Bronchial epithelial cell (primary cell): ENCODE results near the gene BRF1. TPM values are rescaled to one million over a fixed set of nuclear protein-coding genes. Genes with fewer than 3 reads are reported as not detected.

ENCODE experiments used
- DNase-seq: peaks from one replicate; pipeline ENCODE4 v3.0.0-alpha.2; 2010; ENCODE audit warnings: low read depth
- FAIRE-seq: peaks from 2 replicates; lab custom pipeline; 2011; peaks lifted over from hg19 to GRCh38; lab: Jason Lieb, UNC
- H3K27me3 ChIP-seq: 2 replicates; pipeline ENCODE4 v1.5.1; 2011; ENCODE audit warnings: low read length; ENCODE audit not compliant: control insufficient read depth, insufficient read depth
- H3K36me3 ChIP-seq: 2 replicates; pipeline ENCODE4 v1.5.1; 2011; ENCODE audit warnings: low read length; ENCODE audit not compliant: control insufficient read depth, insufficient read depth
- H3K4me3 ChIP-seq: 2 replicates; pipeline ENCODE4 v1.5.1; 2011; ENCODE audit warnings: mild to moderate bottlenecking, low read depth, low read length, control low read depth
- CTCF ChIP-seq: IDR thresholded peaks from 2 replicates; pipeline ENCODE4 v1.5.1; 2011; ENCODE audit warnings: mild to moderate bottlenecking, moderate library complexity, low read length, control low read depth, inconsistent platforms; ENCODE audit not compliant: insufficient read depth, severe bottlenecking
- total RNA-seq: library from RNA; depleted of rRNA; stranded (reverse); fragments of >200 nt; gene quantifications from 2 replicates; pipeline ENCODE4 v1.2.1, GENCODE V29; 2014

Gene BRF1
- total RNA-seq, 1 donor from 2014 or later, result 24.0 TPM

GRCh38 chr14:105346876-105347586 lies 46.2 kb upstream of the BRF1 start:
- DNase-seq (no peak), FAIRE-seq (no peak)
- Histone ChIP-seq H3K4me3 (no peak overlapping the region), H3K27me3 (no peaks in the 10 kb centered on the region), H3K36me3 (no peaks in the 10 kb centered on the region)
- no peak for TF ChIP-seq CTCF

- TF ChIP-seq CTCF, result no peak
- no peak for DNase-seq
- FAIRE-seq, result no peak
- H3K36me3 ChIP-seq, result no peaks in the 10 kb centered on the region
- H3K27me3 ChIP-seq, result no peaks in the 10 kb centered on the region
- no peak overlapping the region for H3K4me3 ChIP-seq
These were observed 45.4 kb upstream of the BRF1 start for GRCh38 chr14:105346200-105346533.

- no peak for DNase-seq
- no peak for FAIRE-seq
These were observed 42.4 kb upstream of the BRF1 start for GRCh38 chr14:105343194-105343593.

GRCh38 chr14:105340821-105341733 lies 40.3 kb upstream of the BRF1 start:
- Histone ChIP-seq H3K27me3 (no peaks in the 10 kb centered on the region), H3K36me3 (no peaks in the 10 kb centered on the region), H3K4me3 (no peak overlapping the region)
- no peak for TF ChIP-seq CTCF
- DNase-seq, result no peak
- FAIRE-seq, result no peak

More at GRCh38 chr14:105343194-105343593, 42.4 kb upstream of the BRF1 start:
- Histone ChIP-seq H3K36me3 (no peaks in the 10 kb centered on the region), H3K27me3 (no peaks in the 10 kb centered on the region), H3K4me3 (no peak overlapping the region)
- no peak for TF ChIP-seq CTCF

GRCh38 chr14:105337966-105338741 lies 37.4 kb upstream of the BRF1 start:
- H3K36me3 ChIP-seq, result no peaks in the 10 kb centered on the region
- H3K4me3 ChIP-seq, result no peak overlapping the region
- FAIRE-seq, result no peak
- DNase-seq, result no peak
- TF ChIP-seq CTCF, result no peak
- H3K27me3 ChIP-seq, result no peaks in the 10 kb centered on the region
